ENCODE results near the gene GRM5. TPM values are rescaled to one million over a fixed set of nuclear protein-coding genes. Genes with fewer than 3 reads are reported as not detected.
A peak's percentile ranks its signal among the peaks of the same experiment; 100 is the strongest.

The GRM5 gene
- total RNA-seq, 4 donors from 2014 or later = not detected

GRCh38 chr11:88555829-88556202 lies 510.0 kb downstream of the GRM5 start:
- 68 to 75% methylated on average over 2 of the region's 2 CpGs for whole genome bisulfite sequencing, 2 donors (ENCODE audit: low coverage in 1 of 2)
- H3K27me3 ChIP-seq = no peaks in the 10 kb centered on the region
- DNase-seq = no peak
- no peaks in the 10 kb centered on the region for H3K36me3 ChIP-seq
- no peak overlapping the region for H3K27ac ChIP-seq
- H3K4me3 ChIP-seq = no peak overlapping the region
- H3K9me3 ChIP-seq = no peaks in the 10 kb centered on the region
- in situ Hi-C loops (cut with MboI; ENCODE audit: low pct_ligation_motif_present in 1 of 4, low pct_unique_long_range_greater_than_20kb in 1 of 4, low sequenced_read_pairs in 3 of 4) = loop anchor here in 2 of 4 donors (25.0 kb wide), 2 partner anchors 544 to 1194 kb away; no protein-coding TSS in a partner anchor
- intact Hi-C loops (cut with DNase I; ENCODE audit: low total_unique reads) = no loop called here
- no peak for TF ChIP-seq POLR2A (IDR thresholded peaks at IDR 0.05)
- no peak for TF ChIP-seq CTCF (IDR thresholded peaks at IDR 0.05)
- no peak for TF ChIP-seq POLR2AphosphoS5 (IDR thresholded peaks at IDR 0.05)
- no peak for TF ChIP-seq EP300 (IDR thresholded peaks at IDR 0.05; ENCODE audit: low read depth)
- no peaks in the 10 kb centered on the region for H3K4me1 ChIP-seq

- intact Hi-C loops (cut with DNase I; ENCODE audit: low total_unique reads) = no loop called here
- H3K9me3 ChIP-seq = no peaks in the 10 kb centered on the region
- no peak overlapping the region for H3K27ac ChIP-seq
- no peak for DNase-seq
- TF ChIP-seq POLR2AphosphoS5 (IDR thresholded peaks at IDR 0.05) (no peak), CTCF (IDR thresholded peaks at IDR 0.05) (no peak), POLR2A (IDR thresholded peaks at IDR 0.05) (no peak), EP300 (IDR thresholded peaks at IDR 0.05; ENCODE audit: low read depth) (no peak)
- WGBS, 2 donors (ENCODE audit: low coverage in 1 of 2) = 64 to 66% methylated on average over 7 of the region's 7 CpGs
- H3K4me3 ChIP-seq = no peak overlapping the region
- H3K27me3 ChIP-seq = no peaks in the 10 kb centered on the region
- in situ Hi-C loops (cut with MboI; ENCODE audit: low pct_ligation_motif_present in 1 of 4, low pct_unique_long_range_greater_than_20kb in 1 of 4, low sequenced_read_pairs in 3 of 4) = loop anchor here in 2 of 4 donors (25.0 kb wide), 2 partner anchors 543 to 1193 kb away; no protein-coding TSS in a partner anchor
- no peaks in the 10 kb centered on the region for H3K36me3 ChIP-seq
- H3K4me1 ChIP-seq = no peaks in the 10 kb centered on the region
Measured at GRCh38 chr11:88555018-88555828, 510.6 kb downstream of the GRM5 start.

- Histone ChIP-seq H3K27me3 (no peaks in the 10 kb centered on the region), H3K9me3 (no peaks in the 10 kb centered on the region), H3K4me1 (no peaks in the 10 kb centered on the region), H3K36me3 (no peaks in the 10 kb centered on the region), H3K4me3 (no peak overlapping the region), H3K27ac (no peak overlapping the region)
- no peak for TF ChIP-seq POLR2A (IDR thresholded peaks at IDR 0.05)
- TF ChIP-seq CTCF (IDR thresholded peaks at IDR 0.05) = no peak
- TF ChIP-seq EP300 (IDR thresholded peaks at IDR 0.05; ENCODE audit: low read depth) = no peak
- no peak for DNase-seq
- in situ Hi-C loops (cut with MboI; ENCODE audit: low pct_ligation_motif_present in 1 of 4, low pct_unique_long_range_greater_than_20kb in 1 of 4, low sequenced_read_pairs in 3 of 4) (loop anchor here in 2 of 4 donors (25.0 kb wide), 2 partner anchors 541 to 1191 kb away; no protein-coding TSS in a partner anchor), intact Hi-C loops (cut with DNase I; ENCODE audit: low total_unique reads) (no loop called here)
- 73 to 92% methylated on average over 2 of the region's 2 CpGs for WGBS, 2 donors (ENCODE audit: low coverage in 1 of 2)
Measured at GRCh38 chr11:88553204-88553603, 512.6 kb downstream of the GRM5 start.

GRCh38 chr11:88552379-88553062 lies 513.3 kb downstream of the GRM5 start:
- H3K9me3 ChIP-seq = no peaks in the 10 kb centered on the region
- no peak overlapping the region for H3K27ac ChIP-seq
- intact Hi-C loops (cut with DNase I; ENCODE audit: low total_unique reads) (no loop called here), in situ Hi-C loops (cut with MboI; ENCODE audit: low pct_ligation_motif_present in 1 of 4, low pct_unique_long_range_greater_than_20kb in 1 of 4, low sequenced_read_pairs in 3 of 4) (loop anchor here in 2 of 4 donors (25.0 kb wide), 2 partner anchors 540 to 1190 kb away; no protein-coding TSS in a partner anchor)
- no peaks in the 10 kb centered on the region for H3K27me3 ChIP-seq
- TF ChIP-seq CTCF (IDR thresholded peaks at IDR 0.05) (peak; percentile 23 to 53 (median 37)), POLR2A (IDR thresholded peaks at IDR 0.05) (no peak)
- WGBS, 2 donors (ENCODE audit: low coverage in 1 of 2) = 36 to 41% methylated on average over 3 of the region's 3 CpGs
- no peaks in the 10 kb centered on the region for H3K4me1 ChIP-seq
- H3K36me3 ChIP-seq = no peaks in the 10 kb centered on the region
- peak; percentile 42 for DNase-seq
- no peak overlapping the region for H3K4me3 ChIP-seq

Measured in transverse colon (tissue), 4 donors.